HG03064 (cell line): Measurements from ENCODE around the gene RAB34.
"Not testable (repeated sequence)": the region's sequence is repeated elsewhere in the genome, so short reads cannot be mapped to it uniquely, and the experiment has no call there.

Source experiments
- ATAC-seq: cut with Tn5 transposase; IDR thresholded peaks from one replicate; pipeline ENCODE4 v1.9.1; 2021; ENCODE audit warnings: low read depth; ENCODE audit not compliant: unreplicated experiment

Gene RAB34

GRCh38 chr17:28728364-28729200, 10.9 kb upstream of the RAB34 start, which contains the start of gene NEK8:
Gene NEK8, plus strand, starts transcription at chr17:28728788. Its CDS starts 26 bp downstream, at chr17:28728814.
- ATAC-seq = peak; percentile 36

GRCh38 chr17:28726627-28727491, 9.2 kb upstream of the RAB34 start:
- peak; percentile 37 for ATAC-seq

DNA sequence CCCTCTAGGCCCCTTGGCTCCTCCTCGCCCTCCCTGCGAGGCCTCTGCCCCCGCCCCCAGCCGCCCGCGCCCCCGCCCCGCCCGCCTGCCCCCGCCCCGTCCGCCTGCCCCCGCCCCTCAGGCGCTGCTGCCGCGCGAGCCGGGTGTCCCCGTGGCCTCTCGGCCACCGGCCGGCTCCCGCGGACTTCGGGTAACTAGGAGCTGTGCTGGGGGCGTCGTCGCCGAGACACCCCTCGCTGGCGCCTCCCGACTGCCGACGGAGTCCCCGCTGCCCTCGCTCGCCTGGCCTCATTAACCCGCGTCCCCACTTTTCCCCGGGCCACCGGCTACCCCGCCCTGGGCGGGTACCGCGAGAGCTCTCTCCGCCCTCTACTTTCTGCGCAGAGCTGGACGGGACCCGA, 8.6 kb upstream of the RAB34 start, which contains the start of gene TLCD1:
TLCD1 (minus strand) TSS at position 8 of the 401 bp plus-strand sequence. CDS start 136 bp downstream, outside the sequence.
- peak; percentile 1 for ATAC-seq

GRCh38 chr17:28725660-28726225, 8.1 kb upstream of the RAB34 start:
- no peak for ATAC-seq

DNA sequence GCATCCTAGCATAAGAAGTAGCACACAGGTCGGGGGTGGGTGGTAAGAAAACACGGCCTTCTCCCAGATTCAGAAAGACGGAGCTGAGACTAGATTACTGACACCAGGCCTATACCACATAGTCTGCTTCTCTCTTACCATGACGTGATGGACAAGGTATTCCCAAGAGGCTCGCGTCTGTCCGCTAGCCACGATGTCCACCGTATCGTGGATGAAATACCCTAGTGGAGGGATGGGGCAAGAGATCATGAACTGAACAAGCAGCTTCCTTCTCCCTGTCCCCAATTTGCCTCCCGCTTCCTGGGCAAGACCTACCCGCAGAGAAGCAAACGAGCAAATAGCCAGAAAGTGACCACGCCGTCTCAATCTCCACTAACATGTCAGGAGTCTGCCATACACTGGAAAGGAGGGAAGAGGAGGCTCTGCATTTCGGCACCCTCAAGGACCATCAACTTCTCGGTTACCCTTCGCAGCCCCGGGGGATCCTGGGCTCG, 7.5 kb upstream of the RAB34 start:
- ATAC-seq = no peak

GRCh38 chr17:28724500-28725165, 7.0 kb upstream of the RAB34 start:
- ATAC-seq = no peak

GRCh38 chr17:28723836-28724499, 6.3 kb upstream of the RAB34 start:
- not testable (repeated sequence) for ATAC-seq

- no peak for ATAC-seq
Observed at GRCh38 chr17:28723159-28723835, 5.6 kb upstream of the RAB34 start.

DNA sequence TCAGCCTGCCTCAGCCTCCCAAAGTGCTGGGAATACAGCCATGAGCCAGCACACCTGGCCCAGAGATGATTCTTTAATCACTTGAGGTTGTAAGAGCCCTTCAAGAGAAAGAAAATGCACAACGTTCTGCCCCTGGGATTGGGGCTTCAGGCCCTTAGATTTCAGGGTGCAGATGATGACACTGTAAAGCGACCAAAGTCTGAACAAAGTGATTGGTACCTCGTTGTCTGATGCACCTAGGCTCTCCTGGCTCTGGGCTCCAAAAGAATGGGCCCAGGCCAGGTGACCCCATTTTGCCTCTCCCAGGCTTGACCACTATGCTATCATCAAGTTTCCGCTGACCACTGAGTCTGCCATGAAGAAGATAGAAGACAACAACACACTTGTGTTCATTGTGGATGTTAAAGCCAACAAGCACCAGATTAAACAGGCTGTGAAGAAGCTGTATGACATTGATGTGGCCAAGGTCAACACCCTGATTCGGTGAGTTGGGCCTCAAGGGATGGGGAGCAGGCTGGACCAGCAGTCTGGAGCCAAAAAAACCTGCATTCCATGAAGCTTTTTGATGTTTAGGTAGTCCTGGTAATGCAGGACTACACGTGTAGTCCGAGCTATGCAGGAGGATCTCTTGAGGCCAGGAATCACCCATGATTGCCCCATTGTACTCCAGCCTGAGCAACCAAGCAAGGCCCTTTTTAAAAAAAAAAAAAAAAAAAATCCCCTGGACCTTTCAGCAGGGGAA, 4.9 kb upstream of the RAB34 start:
- no peak for ATAC-seq

DNA sequence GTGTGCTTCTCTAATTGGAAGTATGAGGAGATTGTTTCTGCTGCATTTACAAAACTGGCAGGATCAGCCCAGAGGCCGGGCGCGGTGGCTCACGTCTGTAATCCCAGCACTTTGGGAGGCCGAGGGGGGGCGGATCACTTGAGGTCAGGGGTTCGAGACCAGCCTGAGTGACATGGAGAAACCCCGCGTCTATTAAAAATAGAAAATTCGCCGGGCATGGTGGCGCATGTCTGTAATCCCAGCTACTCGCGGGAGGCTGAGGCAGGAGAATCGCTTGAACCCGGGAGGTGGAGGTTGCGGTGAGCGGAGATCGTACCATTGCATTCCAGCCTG, 3.3 kb upstream of the RAB34 start:
- not testable (repeated sequence) for ATAC-seq

GRCh38 chr17:28720247-28720996, 2.8 kb upstream of the RAB34 start:
- ATAC-seq = no peak

- no peak for ATAC-seq
Observed at GRCh38 chr17:28719021-28719433, 1.4 kb upstream of the RAB34 start.

- no peak for ATAC-seq
Observed at GRCh38 chr17:28718333-28719020, 809 bp upstream of the RAB34 start.

DNA sequence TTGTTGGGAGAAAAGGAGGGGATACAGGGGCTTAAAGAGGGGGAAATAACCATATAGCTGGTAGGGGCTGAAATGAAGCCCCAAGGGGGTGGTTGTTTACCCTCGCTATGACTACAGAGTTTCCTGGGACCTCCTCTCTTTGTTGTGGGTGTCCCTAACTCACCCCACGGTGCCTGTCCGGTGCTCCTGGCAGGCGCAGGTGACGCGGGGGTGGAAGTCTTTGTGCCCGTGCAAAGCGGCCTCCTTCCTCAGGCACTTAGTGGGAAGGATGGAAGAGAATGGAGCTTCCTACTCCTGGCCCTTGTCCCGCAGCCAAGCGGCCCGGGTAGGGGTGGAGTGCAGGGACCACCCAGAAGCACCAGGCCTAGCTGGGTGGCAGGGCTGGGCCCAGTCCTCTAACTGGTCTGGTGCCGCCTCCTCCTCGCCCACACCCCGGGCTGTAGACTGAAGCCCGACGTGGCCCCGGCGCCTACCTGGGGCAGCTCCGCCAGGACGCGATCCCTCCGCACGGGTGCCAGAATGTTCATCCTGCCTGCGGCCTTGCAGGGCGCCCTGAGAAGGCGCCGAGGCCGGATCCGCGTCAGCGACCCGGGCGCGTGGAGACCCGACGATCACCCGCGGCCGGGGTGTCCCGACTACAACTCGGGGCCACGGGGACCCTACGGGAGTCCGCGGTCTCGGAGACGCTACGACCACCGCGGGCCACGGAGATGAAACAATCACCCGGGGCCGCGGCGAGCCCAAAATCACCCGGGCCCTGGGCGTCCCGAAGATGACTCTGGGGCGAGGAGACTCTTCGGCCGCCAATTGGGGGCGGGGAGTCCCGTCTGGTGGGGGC, 709 bp downstream of the RAB34 start:
- ATAC-seq = no peak

- ATAC-seq = no peak
Observed at GRCh38 chr17:28715217-28715616, 2.5 kb downstream of the RAB34 start.

- ATAC-seq = no peak
Observed at GRCh38 chr17:28714281-28714680, 3.4 kb downstream of the RAB34 start.
